ENCODE results near the gene ASCC2.

Gene ASCC2

DNA sequence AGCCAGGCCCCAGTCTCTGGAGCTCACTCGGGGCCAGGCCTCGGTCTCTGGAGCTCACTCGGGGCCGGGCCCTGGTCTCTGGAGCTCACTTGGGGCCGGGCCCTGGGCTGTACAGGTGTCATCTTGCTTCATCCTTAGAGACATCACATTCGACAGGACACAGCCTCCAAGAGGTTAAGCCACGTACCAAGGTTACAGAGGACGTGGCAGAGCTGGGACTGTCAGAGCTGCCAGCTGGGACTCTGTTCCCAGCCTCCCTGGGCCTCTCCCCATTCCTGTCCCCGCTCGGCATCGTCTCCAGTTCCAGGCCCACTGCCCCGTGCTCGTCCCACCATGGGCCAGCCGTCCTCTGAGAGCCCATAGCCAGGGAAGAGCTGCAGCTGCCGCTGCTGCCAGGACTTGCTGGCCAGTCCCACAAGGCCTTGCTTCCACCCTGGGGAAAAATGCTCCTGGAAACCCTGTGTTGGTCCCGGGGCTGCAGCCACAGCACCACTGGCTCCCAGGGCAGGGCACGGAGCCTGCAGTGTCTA, 98.7 kb downstream of the ASCC2 start:
- ATAC-seq = no peak
- TF ChIP-seq ZNF8 (CRISPR knock-in tag; IDR thresholded peaks at IDR 0.05) = no peak
- no peak for TF ChIP-seq OSR1 (CRISPR knock-in tag; IDR thresholded peaks at IDR 0.05)
- TF ChIP-seq, protein P1, sequence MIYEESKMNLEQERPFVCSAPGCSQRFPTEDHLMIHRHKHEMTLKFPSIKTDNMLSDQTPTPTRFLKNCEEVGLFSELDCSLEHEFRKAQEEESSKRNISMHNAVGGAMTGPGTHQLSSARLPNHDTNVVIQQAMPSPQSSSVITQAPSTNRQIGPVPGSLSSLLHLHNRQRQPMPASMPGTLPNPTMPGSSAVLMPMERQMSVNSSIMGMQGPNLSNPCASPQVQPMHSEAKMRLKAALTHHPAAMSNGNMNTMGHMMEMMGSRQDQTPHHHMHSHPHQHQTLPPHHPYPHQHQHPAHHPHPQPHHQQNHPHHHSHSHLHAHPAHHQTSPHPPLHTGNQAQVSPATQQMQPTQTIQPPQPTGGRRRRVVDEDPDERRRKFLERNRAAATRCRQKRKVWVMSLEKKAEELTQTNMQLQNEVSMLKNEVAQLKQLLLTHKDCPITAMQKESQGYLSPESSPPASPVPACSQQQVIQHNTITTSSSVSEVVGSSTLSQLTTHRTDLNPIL (CRISPR knock-in tag; IDR thresholded peaks at IDR 0.05; ENCODE audit: low read depth) = no peak
- no peak for TF ChIP-seq ZNF565 (CRISPR knock-in tag; conservative IDR thresholded peaks at IDR 0.05; ENCODE audit: low read depth)
- no peak for TF ChIP-seq ESRRG (CRISPR knock-in tag; IDR thresholded peaks at IDR 0.05)
- no peak for TF ChIP-seq PPARA (CRISPR knock-in tag; IDR thresholded peaks at IDR 0.05; ENCODE audit: borderline replicate concordance)
- no peak for TF ChIP-seq ZFP3 (CRISPR knock-in tag; IDR thresholded peaks at IDR 0.05)
- no peak for TF ChIP-seq ZC3H10 (CRISPR knock-in tag; IDR thresholded peaks at IDR 0.05)
- TF ChIP-seq, protein P2, sequence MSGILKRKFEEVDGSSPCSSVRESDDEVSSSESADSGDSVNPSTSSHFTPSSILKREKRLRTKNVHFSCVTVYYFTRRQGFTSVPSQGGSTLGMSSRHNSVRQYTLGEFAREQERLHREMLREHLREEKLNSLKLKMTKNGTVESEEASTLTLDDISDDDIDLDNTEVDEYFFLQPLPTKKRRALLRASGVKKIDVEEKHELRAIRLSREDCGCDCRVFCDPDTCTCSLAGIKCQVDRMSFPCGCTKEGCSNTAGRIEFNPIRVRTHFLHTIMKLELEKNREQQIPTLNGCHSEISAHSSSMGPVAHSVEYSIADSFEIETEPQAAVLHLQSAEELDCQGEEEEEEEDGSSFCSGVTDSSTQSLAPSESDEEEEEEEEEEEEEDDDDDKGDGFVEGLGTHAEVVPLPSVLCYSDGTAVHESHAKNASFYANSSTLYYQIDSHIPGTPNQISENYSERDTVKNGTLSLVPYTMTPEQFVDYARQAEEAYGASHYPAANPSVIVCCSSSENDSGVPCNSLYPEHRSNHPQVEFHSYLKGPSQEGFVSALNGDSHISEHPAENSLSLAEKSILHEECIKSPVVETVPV (CRISPR knock-in tag; IDR thresholded peaks at IDR 0.05) = no peak
- no peak for TF ChIP-seq TOX (CRISPR knock-in tag; IDR thresholded peaks at IDR 0.05; ENCODE audit: borderline replicate concordance)
- TF ChIP-seq RARB (CRISPR knock-in tag; IDR thresholded peaks at IDR 0.05) = no peak
- no peak for TF ChIP-seq TCF4 (CRISPR knock-in tag; IDR thresholded peaks at IDR 0.05; ENCODE audit: borderline replicate concordance)
- TF ChIP-seq BACH2 (CRISPR knock-in tag; IDR thresholded peaks at IDR 0.05; ENCODE audit: borderline replicate concordance) = no peak
- TF ChIP-seq ZFP30 (CRISPR knock-in tag; IDR thresholded peaks at IDR 0.05) = no peak
- no peak for TF ChIP-seq CSDC2 (CRISPR knock-in tag; IDR thresholded peaks at IDR 0.05)

Data from SK-N-SH treated with all-trans-retinoic acid at 6 μM for 48 hours (cell line).